Dedifferentiated amniotic fluid mesenchymal stem cell (primary cell): Measurements from ENCODE around the gene RFTN1.

Source experiments
- DNase-seq: peaks from one replicate; pipeline ENCODE4 v3.0.0-alpha.2; 2016; ENCODE audit errors: extremely low spot score

The RFTN1 gene

GRCh38 chr3:16279010-16279801 is 234.3 kb downstream of the RFTN1 start:
- no peak for DNase-seq

- DNase-seq, result no peak
These were observed 236.0 kb downstream of the RFTN1 start for GRCh38 chr3:16277471-16277870.

GRCh38 chr3:16273867-16274266 is 239.6 kb downstream of the RFTN1 start:
- no peak for DNase-seq

- DNase-seq, result no peak
These were observed 240.9 kb downstream of the RFTN1 start for GRCh38 chr3:16272588-16272987.

GRCh38 chr3:16270855-16271254 is 242.6 kb downstream of the RFTN1 start:
- DNase-seq, result no peak

GRCh38 chr3:16266714-16267113 is 246.8 kb downstream of the RFTN1 start:
- no peak for DNase-seq
